Panc1 (cell line): ENCODE measurements around the gene NCK1. TPM values are rescaled to one million over a fixed set of nuclear protein-coding genes. Genes with fewer than 3 reads are reported as not detected.

Experiments used
- ATAC-seq: fragments of 200-7000 bp; cut with Tn5 transposase; 2 replicates; pipeline ENCODE4 v1.9.1; 2020; ENCODE audit warnings: mild to moderate bottlenecking, moderate library complexity
- BruUV-seq: library from RNA; stranded (reverse); fragments of 400-500 nt; replicated peaks from 2 replicates; lab custom pipeline; 2021; lab: Mats Ljungman, UMichigan
- CTCF ChIA-PET: fragments of 300-600 bp; sonication (Branson Sonifier 250); formaldehyde crosslinking; loops from one replicate; lab custom pipeline; 2022; ENCODE audit warnings: antibody characterized with exemption; lab: Charles Lee
- POLR2A ChIA-PET: fragments of 300-600 bp; sonication (Branson Sonifier 250); formaldehyde crosslinking; loops from one replicate; lab custom pipeline; 2022; ENCODE audit warnings: antibody characterized with exemption; lab: Charles Lee
- DNase-seq: peaks from one replicate; pipeline ENCODE4 v3.0.0-alpha.2; 2010; ENCODE audit warnings: low read depth, low spot score
- H3K27ac ChIP-seq: 2 replicates; pipeline ENCODE4 v1.5.1; 2011; ENCODE audit warnings: mild to moderate bottlenecking, low read length, inconsistent platforms
- H3K27me3 ChIP-seq: fragments of 200-500 bp; sonication (Bioruptor generic); 2 replicates; pipeline ENCODE4 v1.6.0; 2014; ENCODE audit warnings: low read length, inconsistent platforms; ENCODE audit not compliant: control insufficient read depth, insufficient read depth
- H3K36me3 ChIP-seq: fragments of 200-500 bp; sonication (Bioruptor generic); 2 replicates; pipeline ENCODE4 v1.5.1; 2014; ENCODE audit warnings: inconsistent platforms, mild to moderate bottlenecking, low read length, moderate library complexity; ENCODE audit not compliant: control insufficient read depth, insufficient read depth
- H3K4me1 ChIP-seq: 2 replicates; pipeline ENCODE4 v1.5.1; 2011; ENCODE audit warnings: inconsistent platforms, mild to moderate bottlenecking, low read length, moderate library complexity; ENCODE audit not compliant: control insufficient read depth, insufficient read depth
- H3K4me3 ChIP-seq, 2 experiments: 2 replicates each; pipeline ENCODE4 v1.5.1; 2011 to 2012; ENCODE audit warnings: low read depth in 2 of 2, low read length in 2 of 2, mild to moderate bottlenecking in 2 of 2, inconsistent platforms in 1 of 2, moderate library complexity in 1 of 2
- H3K9me3 ChIP-seq: fragments of 200-500 bp; sonication (Bioruptor generic); 2 replicates; pipeline ENCODE4 v1.5.1; 2014; ENCODE audit warnings: low read depth, mild to moderate bottlenecking, inconsistent platforms, low read length, moderate library complexity; ENCODE audit not compliant: control insufficient read depth, insufficient read depth
- POLR2AphosphoS5 ChIP-seq: IDR thresholded peaks from 2 replicates; pipeline ENCODE4 v1.6.1; 2012; ENCODE audit warnings: mild to moderate bottlenecking, low read depth, low read length, moderate library complexity
- SIN3A ChIP-seq: IDR thresholded peaks from 2 replicates; pipeline ENCODE4 v1.6.1; 2012; ENCODE audit warnings: low read depth, mild to moderate bottlenecking, low read length, moderate library complexity, borderline replicate concordance; ENCODE audit not compliant: insufficient read depth
- TCF7L2 ChIP-seq: IDR thresholded peaks from 2 replicates; pipeline ENCODE4 v1.6.1; 2011; ENCODE audit warnings: mild to moderate bottlenecking, low read depth, low read length, inconsistent platforms
- in situ Hi-C: cut with HindIII; loops from 2 replicates; pipeline ENCODE4 v1.10.0; 2016; ENCODE audit warnings: low sequenced_read_pairs, low pct_unique_long_range_greater_than_20kb
- intact Hi-C: fragments of 100-400 bp; cut with micrococcal nuclease; formaldehyde crosslinking; loops from one replicate; pipeline ENCODE4 v1.10.0; 2022; ENCODE audit not compliant: unreplicated experiment
- total RNA-seq: library from RNA; stranded (reverse); gene quantifications from one replicate; pipeline ENCODE4 v1.2.1, GENCODE V29; 2021; ENCODE audit not compliant: unreplicated experiment
- TF ChIP-seq, protein P1 (sequence below): fragments of 450-650 bp; IDR thresholded peaks from 2 replicates; pipeline ENCODE4 v1.5.1; 2017; ENCODE audit warnings: mild to moderate bottlenecking
- TF ChIP-seq, protein P2 (sequence below), 2 experiments: IDR thresholded peaks; 2 replicates each; pipeline ENCODE4 v1.6.1; 2011 to 2012; ENCODE audit warnings: low read depth in 2 of 2, control low read depth in 1 of 2, low read length in 1 of 2, mild to moderate bottlenecking in 1 of 2, moderate library complexity in 1 of 2; ENCODE audit not compliant: insufficient read depth in 1 of 2

The NCK1 gene
- total RNA-seq, 1 experiment from 2014 or later = 43.5 TPM

DNA sequence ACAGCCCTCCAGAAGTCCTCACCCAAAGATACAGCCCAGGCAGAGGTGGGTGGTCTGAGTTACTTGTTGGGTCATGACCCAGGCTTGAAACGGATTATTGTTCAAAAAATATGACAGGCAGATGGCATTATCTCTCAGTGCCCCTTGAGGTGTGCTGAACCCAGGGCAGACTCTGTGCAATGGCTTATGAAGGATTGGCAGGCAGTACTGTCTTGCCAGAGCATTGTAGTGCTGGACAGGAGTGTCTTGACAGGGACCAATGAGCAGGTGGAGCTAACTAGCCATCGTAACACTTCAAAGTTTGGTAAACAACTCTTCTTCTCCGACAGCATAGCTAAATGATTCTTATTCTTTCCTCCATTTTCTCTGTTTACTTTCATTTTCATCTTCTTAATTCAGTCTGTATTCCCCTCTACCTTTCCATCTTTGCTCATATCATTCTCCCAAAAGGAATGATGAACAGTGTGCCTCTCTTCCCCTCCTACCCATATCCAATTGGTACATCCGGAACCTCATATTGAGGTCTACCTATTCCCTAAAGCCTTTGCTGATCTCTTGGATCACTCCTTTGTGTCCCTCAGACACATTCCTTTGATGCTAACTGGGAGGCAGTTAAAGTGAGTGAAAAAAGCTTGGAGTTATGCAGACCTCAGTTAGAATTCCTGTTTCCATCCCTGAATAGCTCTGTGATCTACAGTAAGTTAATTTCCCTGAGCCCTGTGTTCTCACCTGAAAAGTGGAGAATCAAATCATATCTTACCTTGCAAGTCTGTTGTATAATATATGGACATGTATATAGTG lies 93.2 kb downstream of the NCK1 start:
- ATAC-seq = peak; percentile 57; the same call in 1 of the 2 replicates
- DNase-seq = no peak
- Histone ChIP-seq H3K4me3 (no peak overlapping the region), H3K4me1 (peaks cover 13% of the 10 kb centered on the region), H3K27me3 (no peaks in the 10 kb centered on the region), H3K27ac (peak overlapping the region; percentile 39; the same call in 1 of the 2 replicates), H3K36me3 (no peaks in the 10 kb centered on the region), H3K9me3 (no peaks in the 10 kb centered on the region)
- BruUV-seq = no TSS peak
- TF ChIP-seq, protein P1, sequence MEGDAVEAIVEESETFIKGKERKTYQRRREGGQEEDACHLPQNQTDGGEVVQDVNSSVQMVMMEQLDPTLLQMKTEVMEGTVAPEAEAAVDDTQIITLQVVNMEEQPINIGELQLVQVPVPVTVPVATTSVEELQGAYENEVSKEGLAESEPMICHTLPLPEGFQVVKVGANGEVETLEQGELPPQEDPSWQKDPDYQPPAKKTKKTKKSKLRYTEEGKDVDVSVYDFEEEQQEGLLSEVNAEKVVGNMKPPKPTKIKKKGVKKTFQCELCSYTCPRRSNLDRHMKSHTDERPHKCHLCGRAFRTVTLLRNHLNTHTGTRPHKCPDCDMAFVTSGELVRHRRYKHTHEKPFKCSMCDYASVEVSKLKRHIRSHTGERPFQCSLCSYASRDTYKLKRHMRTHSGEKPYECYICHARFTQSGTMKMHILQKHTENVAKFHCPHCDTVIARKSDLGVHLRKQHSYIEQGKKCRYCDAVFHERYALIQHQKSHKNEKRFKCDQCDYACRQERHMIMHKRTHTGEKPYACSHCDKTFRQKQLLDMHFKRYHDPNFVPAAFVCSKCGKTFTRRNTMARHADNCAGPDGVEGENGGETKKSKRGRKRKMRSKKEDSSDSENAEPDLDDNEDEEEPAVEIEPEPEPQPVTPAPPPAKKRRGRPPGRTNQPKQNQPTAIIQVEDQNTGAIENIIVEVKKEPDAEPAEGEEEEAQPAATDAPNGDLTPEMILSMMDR = no peak
- no peak for TF ChIP-seq POLR2AphosphoS5
- 0 out of 2 replicates have a peak, but pooled peaks have one; percentile 23 for TF ChIP-seq TCF7L2
- no peak for TF ChIP-seq SIN3A
- intact Hi-C loops = no loop called here
- ChIA-PET CTCF (no interaction called here), POLR2A (interaction anchor here (0.6 kb wide), 1 partner anchor 91 kb away, joined by 3 read pairs; no protein-coding TSS in a partner anchor)
- in situ Hi-C loops = no loop called here

DNA sequence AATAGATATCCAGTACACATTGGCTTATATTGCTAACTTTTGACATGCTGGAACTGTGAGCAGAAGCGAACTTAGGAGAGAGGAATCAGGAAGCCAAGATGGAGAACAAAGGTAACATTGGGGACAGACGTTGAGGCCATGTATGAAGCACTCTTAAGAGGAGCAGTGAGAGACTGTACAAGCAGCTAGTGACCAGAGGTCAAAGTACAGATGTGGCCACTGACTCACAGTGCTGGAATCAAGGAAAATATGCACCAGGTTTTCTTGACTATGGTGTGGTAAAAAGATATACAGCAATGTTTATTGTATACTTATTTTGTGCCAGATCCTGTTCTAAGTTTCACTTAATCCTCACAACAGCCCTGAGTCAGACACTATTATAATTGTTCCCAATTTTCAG lies 93.8 kb downstream of the NCK1 start:
- ATAC-seq (peak; percentile 81), DNase-seq (peak; percentile 51)
- Histone ChIP-seq H3K4me1 (peaks cover 13% of the 10 kb centered on the region), H3K4me3 (no peak overlapping the region), H3K27me3 (no peaks in the 10 kb centered on the region), H3K36me3 (no peaks in the 10 kb centered on the region), H3K27ac (no peak overlapping the region), H3K9me3 (no peaks in the 10 kb centered on the region)
- in situ Hi-C loops (no loop called here), intact Hi-C loops (no loop called here)
- TF ChIP-seq, protein P1 = no peak
- no peak for TF ChIP-seq SIN3A
- no peak for TF ChIP-seq POLR2AphosphoS5
- no peak for TF ChIP-seq TCF7L2
- TF ChIP-seq, protein P2, sequence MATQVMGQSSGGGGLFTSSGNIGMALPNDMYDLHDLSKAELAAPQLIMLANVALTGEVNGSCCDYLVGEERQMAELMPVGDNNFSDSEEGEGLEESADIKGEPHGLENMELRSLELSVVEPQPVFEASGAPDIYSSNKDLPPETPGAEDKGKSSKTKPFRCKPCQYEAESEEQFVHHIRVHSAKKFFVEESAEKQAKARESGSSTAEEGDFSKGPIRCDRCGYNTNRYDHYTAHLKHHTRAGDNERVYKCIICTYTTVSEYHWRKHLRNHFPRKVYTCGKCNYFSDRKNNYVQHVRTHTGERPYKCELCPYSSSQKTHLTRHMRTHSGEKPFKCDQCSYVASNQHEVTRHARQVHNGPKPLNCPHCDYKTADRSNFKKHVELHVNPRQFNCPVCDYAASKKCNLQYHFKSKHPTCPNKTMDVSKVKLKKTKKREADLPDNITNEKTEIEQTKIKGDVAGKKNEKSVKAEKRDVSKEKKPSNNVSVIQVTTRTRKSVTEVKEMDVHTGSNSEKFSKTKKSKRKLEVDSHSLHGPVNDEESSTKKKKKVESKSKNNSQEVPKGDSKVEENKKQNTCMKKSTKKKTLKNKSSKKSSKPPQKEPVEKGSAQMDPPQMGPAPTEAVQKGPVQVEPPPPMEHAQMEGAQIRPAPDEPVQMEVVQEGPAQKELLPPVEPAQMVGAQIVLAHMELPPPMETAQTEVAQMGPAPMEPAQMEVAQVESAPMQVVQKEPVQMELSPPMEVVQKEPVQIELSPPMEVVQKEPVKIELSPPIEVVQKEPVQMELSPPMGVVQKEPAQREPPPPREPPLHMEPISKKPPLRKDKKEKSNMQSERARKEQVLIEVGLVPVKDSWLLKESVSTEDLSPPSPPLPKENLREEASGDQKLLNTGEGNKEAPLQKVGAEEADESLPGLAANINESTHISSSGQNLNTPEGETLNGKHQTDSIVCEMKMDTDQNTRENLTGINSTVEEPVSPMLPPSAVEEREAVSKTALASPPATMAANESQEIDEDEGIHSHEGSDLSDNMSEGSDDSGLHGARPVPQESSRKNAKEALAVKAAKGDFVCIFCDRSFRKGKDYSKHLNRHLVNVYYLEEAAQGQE (IDR thresholded peaks at IDR 0.05; ENCODE audit: insufficient read depth in 1 of 2, low read depth in 2 of 2, low read length in 1 of 2) = no peak
- CTCF ChIA-PET = no interaction called here
- BruUV-seq = no TSS peak
- POLR2A ChIA-PET = interaction anchor here (0.6 kb wide), 1 partner anchor 91 kb away, joined by 3 read pairs; no protein-coding TSS in a partner anchor
